ENCODE measurements around the gene ZDHHC4. TPM values are rescaled to one million over a fixed set of nuclear protein-coding genes. Genes with fewer than 3 reads are reported as not detected.

Gene ZDHHC4
- total and polyA plus RNA-seq, 2 experiments from 2014 or later, result 55.4 to 72.6 TPM

- Histone ChIP-seq H3K4me1 (ENCODE audit: insufficient read depth) (no peaks in the 10 kb centered on the region), H3K27ac (no peak overlapping the region), H3K9me3 (ENCODE audit: low read depth) (no peaks in the 10 kb centered on the region), H3K79me2 (ENCODE audit: insufficient read depth) (no peaks in the 10 kb centered on the region), H2AFZ (no peak overlapping the region), H3K9ac (no peak overlapping the region), H3K36me3 (ENCODE audit: low read depth) (no peaks in the 10 kb centered on the region), H4K20me1 (ENCODE audit: insufficient read depth) (no peaks in the 10 kb centered on the region), H3F3A (ENCODE audit: insufficient read depth) (no peaks in the 10 kb centered on the region), H3K4me3 (no peak overlapping the region), H3K4me2 (ENCODE audit: unreplicated experiment) (no peak overlapping the region), H3K9me2 (ENCODE audit: insufficient read depth) (no peaks in the 10 kb centered on the region), H3K27me3 (replicated peaks; ENCODE audit: insufficient read depth) (0 out of 2 replicates have a peak, but pooled peaks cover 8% of the 10 kb centered on the region)
- DNase-seq, result no peak
- WGBS, 2 experiments (ENCODE audit: low coverage in 1 of 2, low lambda C conversion rate in 2 of 2, missing lambda C conversion rate in 2 of 2), result 50 to 68% methylated on average over 3 of the region's 3 CpGs
- no peak for TF ChIP-seq EZH2phosphoT487 (IDR thresholded peaks at IDR 0.05; ENCODE audit: insufficient read depth, low read depth)
- no peak for TF ChIP-seq EZH2 (IDR thresholded peaks at IDR 0.05; ENCODE audit: insufficient read depth, poor library complexity, severe bottlenecking)
- in situ Hi-C loops (cut with MboI), result no loop called here
Observed at GRCh38 chr7:6624246-6624611, 47.0 kb downstream of the ZDHHC4 start.

- Histone ChIP-seq H3K79me2 (ENCODE audit: insufficient read depth) (no peaks in the 10 kb centered on the region), H3K4me2 (ENCODE audit: unreplicated experiment) (no peak overlapping the region), H3K9ac (no peak overlapping the region), H3K9me3 (ENCODE audit: low read depth) (no peaks in the 10 kb centered on the region), H4K20me1 (ENCODE audit: insufficient read depth) (no peaks in the 10 kb centered on the region), H3K27ac (no peak overlapping the region), H3K9me2 (ENCODE audit: insufficient read depth) (no peaks in the 10 kb centered on the region), H3K27me3 (replicated peaks; ENCODE audit: insufficient read depth) (no peaks in the 10 kb centered on the region), H3K36me3 (ENCODE audit: low read depth) (no peaks in the 10 kb centered on the region), H3K4me1 (ENCODE audit: insufficient read depth) (no peaks in the 10 kb centered on the region), H3K4me3 (no peak overlapping the region), H2AFZ (no peak overlapping the region), H3F3A (ENCODE audit: insufficient read depth) (no peaks in the 10 kb centered on the region)
- in situ Hi-C loops (cut with MboI), result no loop called here
- DNase-seq, result no peak
- 77 to 85% methylated on average over 6 of the region's 6 CpGs for WGBS, 2 experiments (ENCODE audit: low coverage in 1 of 2, low lambda C conversion rate in 2 of 2, missing lambda C conversion rate in 2 of 2)
- TF ChIP-seq EZH2 (IDR thresholded peaks at IDR 0.05; ENCODE audit: insufficient read depth, poor library complexity, severe bottlenecking) (no peak), EZH2phosphoT487 (IDR thresholded peaks at IDR 0.05; ENCODE audit: insufficient read depth, low read depth) (no peak)
Observed at GRCh38 chr7:6628045-6628444, 50.8 kb downstream of the ZDHHC4 start.

GRCh38 chr7:6630007-6630849, 53.0 kb downstream of the ZDHHC4 start:
- no peaks in the 10 kb centered on the region for H3K36me3 ChIP-seq (ENCODE audit: low read depth)
- in situ Hi-C loops (cut with MboI), result no loop called here
- no peak for DNase-seq
- H3F3A ChIP-seq (ENCODE audit: insufficient read depth), result no peaks in the 10 kb centered on the region
- no peaks in the 10 kb centered on the region for H3K9me3 ChIP-seq (ENCODE audit: low read depth)
- H2AFZ ChIP-seq, result no peak overlapping the region
- no peaks in the 10 kb centered on the region for H3K9me2 ChIP-seq (ENCODE audit: insufficient read depth)
- H3K4me2 ChIP-seq (ENCODE audit: unreplicated experiment), result no peak overlapping the region
- WGBS, 2 experiments (ENCODE audit: low coverage in 1 of 2, low lambda C conversion rate in 2 of 2, missing lambda C conversion rate in 2 of 2), result 43 to 45% methylated on average over 11 of the region's 11 CpGs
- H3K4me3 ChIP-seq, result no peak overlapping the region
- no peaks in the 10 kb centered on the region for H3K79me2 ChIP-seq (ENCODE audit: insufficient read depth)
- H4K20me1 ChIP-seq (ENCODE audit: insufficient read depth), result no peaks in the 10 kb centered on the region
- H3K4me1 ChIP-seq (ENCODE audit: insufficient read depth), result no peaks in the 10 kb centered on the region
- H3K9ac ChIP-seq, result no peak overlapping the region
- no peaks in the 10 kb centered on the region for H3K27me3 ChIP-seq (replicated peaks; ENCODE audit: insufficient read depth)
- TF ChIP-seq EZH2 (IDR thresholded peaks at IDR 0.05; ENCODE audit: insufficient read depth, poor library complexity, severe bottlenecking) (no peak), EZH2phosphoT487 (IDR thresholded peaks at IDR 0.05; ENCODE audit: insufficient read depth, low read depth) (no peak)
- no peak overlapping the region for H3K27ac ChIP-seq

- DNase-seq, result no peak
- no peaks in the 10 kb centered on the region for H3K27me3 ChIP-seq (replicated peaks; ENCODE audit: insufficient read depth)
- no peak overlapping the region for H3K9ac ChIP-seq
- WGBS, 2 experiments (ENCODE audit: low coverage in 1 of 2, low lambda C conversion rate in 2 of 2, missing lambda C conversion rate in 2 of 2), result 54 to 59% methylated on average over 7 of the region's 7 CpGs
- H2AFZ ChIP-seq, result no peak overlapping the region
- H3K79me2 ChIP-seq (ENCODE audit: insufficient read depth), result no peaks in the 10 kb centered on the region
- no peak overlapping the region for H3K4me3 ChIP-seq
- no peaks in the 10 kb centered on the region for H4K20me1 ChIP-seq (ENCODE audit: insufficient read depth)
- H3K9me2 ChIP-seq (ENCODE audit: insufficient read depth), result no peaks in the 10 kb centered on the region
- no peak for TF ChIP-seq EZH2 (IDR thresholded peaks at IDR 0.05; ENCODE audit: insufficient read depth, poor library complexity, severe bottlenecking)
- no peak for TF ChIP-seq EZH2phosphoT487 (IDR thresholded peaks at IDR 0.05; ENCODE audit: insufficient read depth, low read depth)
- in situ Hi-C loops (cut with MboI), result no loop called here
- no peak overlapping the region for H3K4me2 ChIP-seq (ENCODE audit: unreplicated experiment)
- no peaks in the 10 kb centered on the region for H3K4me1 ChIP-seq (ENCODE audit: insufficient read depth)
- no peaks in the 10 kb centered on the region for H3K36me3 ChIP-seq (ENCODE audit: low read depth)
- H3K9me3 ChIP-seq (ENCODE audit: low read depth), result no peaks in the 10 kb centered on the region
- H3F3A ChIP-seq (ENCODE audit: insufficient read depth), result no peaks in the 10 kb centered on the region
- H3K27ac ChIP-seq, result no peak overlapping the region
Observed at GRCh38 chr7:6631605-6632004, 54.4 kb downstream of the ZDHHC4 start.

Measured in GM23248 (cell line).